HCT116 (cell line): ENCODE measurements around the gene SIGLEC7. TPM values are rescaled to one million over a fixed set of nuclear protein-coding genes. Genes with fewer than 3 reads are reported as not detected.

Source experiments
- ATAC-seq: fragments of 200-7000 bp; cut with Tn5 transposase; 2 replicates; pipeline ENCODE4 v1.9.1; 2020; ENCODE audit warnings: mild to moderate bottlenecking, moderate library complexity
- BruUV-seq: library from RNA; stranded (reverse); fragments of 400-500 nt; replicated peaks from 2 replicates; lab custom pipeline; 2021; lab: Mats Ljungman, UMichigan
- CTCF ChIA-PET: fragments of 300-600 bp; sonication (Branson Sonifier 250); formaldehyde crosslinking; loops from one replicate; lab custom pipeline; 2021; ENCODE audit warnings: antibody characterized with exemption; lab: Charles Lee
- POLR2A ChIA-PET: fragments of 300-600, 350-600 bp; sonication (Branson Sonifier 250); formaldehyde crosslinking; loops from one replicate; lab custom pipeline; 2021; ENCODE audit warnings: antibody characterized with exemption; lab: Charles Lee
- RAD21 ChIA-PET, 2 experiments: fragments of 300-600 bp; sonication (Branson Sonifier 250); formaldehyde crosslinking; loops; one replicate each; lab custom pipeline; 2023; ENCODE audit warnings: low total read pairs in 2 of 2; ENCODE audit not compliant: uncharacterized antibody in 2 of 2, unreplicated experiment in 2 of 2, low non-redundant PET in 1 of 2; lab: Charles Lee
- DNase-seq: peaks from one replicate; pipeline ENCODE4 v3.0.0-alpha.2; 2010; ENCODE audit warnings: low read depth, low spot score
- H2AFZ ChIP-seq: fragments of 200-600 bp; shearing (Covaris generic), sonication (generic); 2 replicates; pipeline ENCODE4 v1.6.1; 2017; ENCODE audit warnings: low read depth, mixed run types, mixed read lengths, antibody characterized with exemption, low read length; ENCODE audit not compliant: poor library complexity, severe bottlenecking
- H3K27ac ChIP-seq: 2 replicates; pipeline ENCODE4 v1.5.1; 2012; ENCODE audit warnings: low read depth, low read length
- H3K27me3 ChIP-seq: fragments of 200-600 bp; sonication (generic); 2 replicates; pipeline ENCODE4 v1.6.1; 2016; ENCODE audit warnings: mixed run types, low read length, mixed read lengths; ENCODE audit not compliant: insufficient read depth
- H3K36me3 ChIP-seq, 2 experiments: fragments of 200-500 bp in 1 of 2; fragments of 200-600 bp in 1 of 2; sonication (Bioruptor generic) in 1 of 2; sonication (generic) in 1 of 2; 2 replicates each; pipeline versions ENCODE4 v1.5.1 to v1.6.1; 2014 to 2016; ENCODE audit warnings: low read length in 2 of 2, inconsistent platforms in 1 of 2, mixed read lengths in 1 of 2, mixed run types in 1 of 2; ENCODE audit not compliant: insufficient read depth in 2 of 2, control insufficient read depth in 1 of 2
- H3K4me1 ChIP-seq, 2 experiments: fragments of 200-600 bp in 1 of 2; sonication (generic) in 1 of 2; 2 replicates each; pipeline versions ENCODE4 v1.5.1 to v1.6.1; 2012 to 2017; ENCODE audit warnings: low read length in 2 of 2, inconsistent platforms in 1 of 2, mild to moderate bottlenecking in 1 of 2, mixed read lengths in 1 of 2, mixed run types in 1 of 2, moderate library complexity in 1 of 2; ENCODE audit not compliant: insufficient read depth in 2 of 2, control insufficient read depth in 1 of 2
- H3K4me2 ChIP-seq: fragments of 200-600 bp; sonication (generic); 2 replicates; pipeline ENCODE4 v1.6.1; 2017; ENCODE audit warnings: mixed run types, low read length, mixed read lengths
- H3K4me3 ChIP-seq, 2 experiments: fragments of 200-600 bp in 1 of 2; sonication (generic) in 1 of 2; replicated peaks in 1 of 2; 2 replicates each; pipeline ENCODE4 v1.5.1; 2011 to 2016; ENCODE audit warnings: low read length in 2 of 2, control low read depth in 1 of 2, low read depth in 1 of 2, mild to moderate bottlenecking in 1 of 2, mixed read lengths in 1 of 2, mixed run types in 1 of 2
- H3K79me2 ChIP-seq: fragments of 200-600 bp; sonication (generic); 2 replicates; pipeline ENCODE4 v1.6.1; 2017; ENCODE audit warnings: mild to moderate bottlenecking, mixed run types, low read length, moderate library complexity, mixed read lengths; ENCODE audit not compliant: insufficient read depth
- H3K9ac ChIP-seq: fragments of 200-600 bp; sonication (generic); 2 replicates; pipeline ENCODE4 v1.6.1; 2016; ENCODE audit warnings: low read length, mixed read lengths
- H3K9me2 ChIP-seq: fragments of 200-600 bp; sonication (generic), shearing (Covaris generic); 2 replicates; pipeline ENCODE4 v1.6.1; 2017; ENCODE audit warnings: mixed run types, mild to moderate bottlenecking, moderate library complexity; ENCODE audit not compliant: insufficient read depth
- H3K9me3 ChIP-seq, 2 experiments: fragments of 200-500 bp in 1 of 2; fragments of 200-600 bp in 1 of 2; sonication (Bioruptor generic) in 1 of 2; sonication (generic) in 1 of 2; 2 replicates each; pipeline ENCODE4 v1.6.1; 2014 to 2017; ENCODE audit warnings: low read length in 2 of 2, mixed read lengths in 2 of 2, inconsistent platforms in 1 of 2, low read depth in 1 of 2, mild to moderate bottlenecking in 1 of 2, mixed run types in 1 of 2, moderate library complexity in 1 of 2; ENCODE audit not compliant: control insufficient read depth in 1 of 2, insufficient read depth in 1 of 2
- H4K20me1 ChIP-seq: fragments of 200-600 bp; sonication (generic), shearing (Covaris generic); 2 replicates; pipeline ENCODE4 v1.6.1; 2017; ENCODE audit warnings: mixed run types, mild to moderate bottlenecking, moderate library complexity; ENCODE audit not compliant: insufficient read depth
- ELF1 ChIP-seq: IDR thresholded peaks from 2 replicates; pipeline ENCODE4 v1.6.1; 2012; ENCODE audit warnings: low read depth, borderline replicate concordance
- JUND ChIP-seq: IDR thresholded peaks from 2 replicates; pipeline ENCODE4 v1.6.1; 2012
- REST ChIP-seq: IDR thresholded peaks from 2 replicates; pipeline ENCODE4 v1.6.1; 2012; ENCODE audit warnings: low read depth
- YY1 ChIP-seq: IDR thresholded peaks from 2 replicates; pipeline ENCODE4 v1.6.1; 2011; ENCODE audit warnings: low read length, low read depth, moderate library complexity, mild to moderate bottlenecking; ENCODE audit not compliant: insufficient replicate concordance; ENCODE audit errors: extremely low read depth
- intact Hi-C: fragments of 100-400 bp; cut with micrococcal nuclease; formaldehyde crosslinking; loops from 2 replicates; pipeline ENCODE4 v1.10.0; 2022
- total RNA-seq: library from RNA; stranded (reverse); gene quantifications from one replicate; pipeline ENCODE4 v1.2.1, GENCODE V29; 2021; ENCODE audit not compliant: unreplicated experiment

SIGLEC7 gene
- total RNA-seq, 1 experiment from 2014 or later = not detected

GRCh38 chr19:51093101-51093500 is 49.0 kb upstream of the SIGLEC7 start:
- H3K4me1 ChIP-seq = peaks cover 2 to 13% of the 10 kb centered on the region in 2 experiments; a peak in 2 of 4 replicates
- no peak overlapping the region for H3K9ac ChIP-seq
- ChIA-PET POLR2A (interaction anchor here (1.1 to 1.8 kb wide), 2 partner anchors 72 to 76 kb away, joined by 4 to 7 read pairs; no protein-coding TSS in a partner anchor), CTCF (interaction anchor here (0.9 to 6.3 kb wide), 2 partner anchors 74 to 389 kb away, joined by 3 to 140 read pairs; partner anchors contain the start of gene KLK10), RAD21 (no interaction called here)
- H3K9me2 ChIP-seq = no peaks in the 10 kb centered on the region
- intact Hi-C loops = loop anchor here (5.0 to 10.0 kb wide), 2 partner anchors 301 to 728 kb away; partner anchors contain the start of genes ACP4 and NAPSA
- no peak for TF ChIP-seq YY1
- no peak for TF ChIP-seq ELF1
- TF ChIP-seq REST = no peak
- TF ChIP-seq JUND = no peak
- H3K4me2 ChIP-seq = no peak overlapping the region
- H3K27ac ChIP-seq = no peak overlapping the region
- H3K36me3 ChIP-seq = no peaks in the 10 kb centered on the region; a peak in 1 of 4 replicates
- H3K4me3 ChIP-seq = no peak overlapping the region
- no peak for DNase-seq
- no peak overlapping the region for H2AFZ ChIP-seq
- no peaks in the 10 kb centered on the region for H3K79me2 ChIP-seq
- no peaks in the 10 kb centered on the region for H3K9me3 ChIP-seq
- no peak for ATAC-seq
- H4K20me1 ChIP-seq = no peaks in the 10 kb centered on the region
- no TSS peak for BruUV-seq
- no peaks in the 10 kb centered on the region for H3K27me3 ChIP-seq
